ENCODE measurements around the gene KRT83.
"Not testable (repeated sequence)": the region's sequence is repeated elsewhere in the genome, so short reads cannot be mapped to it uniquely, and the experiment has no call there.

The KRT83 gene

GRCh38 chr12:52353766-52354165 is 32.6 kb upstream of the KRT83 start:
- DNase-seq (ENCODE audit: low spot score), result no peak

- no peak for DNase-seq (ENCODE audit: low spot score)
These were observed 31.8 kb upstream of the KRT83 start for GRCh38 chr12:52352951-52353350.

GRCh38 chr12:52351196-52352059 is 30.2 kb upstream of the KRT83 start:
- no peak for DNase-seq (ENCODE audit: low spot score)

DNA sequence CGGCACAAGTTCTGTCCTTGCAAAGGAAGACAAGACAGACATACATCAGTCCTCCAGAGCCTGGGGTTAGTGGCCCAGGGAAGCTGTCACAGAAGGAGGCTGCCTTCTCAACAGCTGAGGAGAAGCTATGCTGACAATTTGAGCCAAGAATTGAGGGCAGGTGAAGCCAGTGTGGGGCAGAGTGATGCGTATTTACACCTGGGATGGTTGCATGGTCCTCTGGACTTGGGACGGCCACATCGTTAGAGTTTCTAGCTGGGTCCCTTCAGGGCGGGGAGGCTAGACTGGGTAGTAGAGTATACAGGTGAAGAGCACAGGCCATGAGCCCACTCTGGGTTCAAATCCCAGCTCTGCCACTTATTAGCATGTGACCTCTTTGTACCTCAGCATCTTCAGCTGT is 29.6 kb upstream of the KRT83 start:
- DNase-seq (ENCODE audit: low spot score), result no peak

GRCh38 chr12:52350021-52350620 is 28.9 kb upstream of the KRT83 start:
- no peak for DNase-seq (ENCODE audit: low spot score)

DNA sequence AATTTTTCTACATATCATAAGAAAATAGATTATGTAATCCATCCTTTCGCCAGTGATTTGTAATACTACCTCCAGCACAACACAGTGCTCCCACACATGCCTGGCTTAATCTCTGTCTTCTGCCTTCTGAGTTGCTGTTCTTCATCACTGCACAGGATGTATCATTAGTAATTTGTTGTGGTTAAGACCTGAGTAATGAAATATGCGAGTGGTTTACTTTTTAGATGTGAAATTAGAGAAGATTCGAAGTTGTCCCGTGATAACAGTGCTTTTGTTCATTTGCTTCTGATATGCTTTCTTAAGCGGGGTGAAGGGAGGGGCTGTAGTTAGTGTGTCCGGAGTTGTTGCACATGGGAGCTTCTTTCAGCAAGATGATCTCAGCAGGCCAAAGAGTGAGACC is 28.0 kb upstream of the KRT83 start:
- DNase-seq (ENCODE audit: low spot score), result no peak

DNA sequence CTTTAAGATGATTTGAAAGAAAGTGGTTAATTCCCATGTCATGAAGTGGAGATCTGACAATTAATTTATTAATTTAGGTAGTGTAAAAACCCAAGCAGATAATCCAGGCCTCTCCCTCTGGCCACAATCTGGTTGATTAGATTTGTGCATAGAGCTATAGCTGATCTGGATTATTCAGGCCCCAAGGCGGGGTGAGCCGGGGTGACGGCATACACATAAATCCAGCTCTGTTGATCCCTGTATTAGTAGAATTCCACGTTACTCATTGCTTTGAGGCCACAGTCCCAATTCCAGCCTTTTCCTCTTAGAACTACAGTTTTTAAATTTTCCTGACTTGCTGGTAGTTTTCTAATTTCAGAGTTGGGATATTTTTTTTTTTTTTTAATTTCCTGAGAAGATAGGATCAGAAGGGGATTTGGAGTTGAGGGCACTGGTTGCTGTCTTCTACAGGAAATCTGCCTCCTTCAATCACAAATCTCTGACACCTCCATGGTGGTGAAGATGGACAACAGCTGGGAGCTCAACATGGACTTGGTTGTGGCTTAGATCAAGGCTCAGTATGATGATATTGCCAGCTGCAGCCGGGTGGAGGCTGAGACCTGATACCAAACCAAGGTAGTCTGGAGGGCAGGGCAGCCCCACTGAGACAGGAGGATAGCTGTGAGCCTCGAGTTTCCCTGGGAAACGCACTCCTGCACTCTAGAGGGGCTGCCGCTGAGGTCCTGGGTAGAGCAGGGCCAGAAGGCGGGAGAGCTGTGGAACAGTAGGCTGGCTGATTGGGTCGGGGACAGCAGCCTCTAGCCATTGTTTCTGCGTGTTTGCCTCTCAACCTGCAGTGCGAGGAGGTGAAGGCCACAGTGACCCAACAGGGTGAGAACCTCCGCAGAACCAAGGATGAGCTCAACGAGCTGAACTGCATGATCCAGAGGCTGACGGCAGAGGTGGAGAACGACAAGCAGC is 26.6 kb upstream of the KRT83 start:
- no peak for DNase-seq (ENCODE audit: low spot score)

DNA sequence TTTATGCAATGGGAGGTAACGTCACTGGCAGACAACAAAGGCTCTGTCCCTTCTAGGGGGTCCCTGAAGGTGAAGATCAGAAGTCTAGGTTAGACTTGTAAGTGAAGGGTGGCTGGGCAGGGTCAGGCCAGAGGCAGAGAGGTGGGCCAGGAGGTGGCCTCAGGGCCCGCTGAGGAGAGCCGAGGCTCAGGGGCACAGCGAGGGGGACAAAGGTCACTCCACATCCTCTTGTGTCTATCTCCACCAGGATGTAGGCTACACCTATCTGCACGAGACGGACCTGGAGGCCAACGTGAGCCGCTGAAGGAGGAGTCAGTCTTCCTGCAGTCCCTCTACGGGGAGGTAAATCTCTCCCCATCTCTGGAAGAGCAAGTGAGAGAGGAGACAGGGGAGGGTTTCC is 25.8 kb upstream of the KRT83 start:
- no peak for DNase-seq (ENCODE audit: low spot score)

- DNase-seq (ENCODE audit: low spot score), result no peak
These were observed 25.4 kb upstream of the KRT83 start for GRCh38 chr12:52346593-52346992.

- DNase-seq (ENCODE audit: low spot score), result not testable (repeated sequence)
These were observed 23.8 kb upstream of the KRT83 start for GRCh38 chr12:52345041-52345440.

GRCh38 chr12:52344111-52344510 is 22.9 kb upstream of the KRT83 start:
- DNase-seq (ENCODE audit: low spot score), result no peak

DNA sequence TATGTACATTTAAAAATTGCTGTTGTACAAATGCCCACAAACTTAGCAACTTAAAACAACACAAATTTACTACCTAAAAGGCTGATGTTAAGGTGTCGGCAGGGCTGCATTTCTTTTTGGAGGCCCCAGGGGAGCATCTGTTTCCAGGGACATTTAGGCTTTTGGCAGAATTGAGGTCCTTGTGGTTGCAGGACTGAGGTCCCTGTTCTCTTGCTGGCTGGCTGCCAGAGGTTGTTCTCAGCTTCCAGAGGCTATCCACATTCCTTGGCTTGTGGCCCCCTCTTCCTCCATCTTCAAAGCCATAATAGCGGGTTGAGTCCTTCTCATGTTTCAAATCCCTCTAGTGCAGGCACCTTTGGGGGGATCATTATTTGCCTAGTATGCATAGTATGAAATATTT is 22.4 kb upstream of the KRT83 start:
- DNase-seq (ENCODE audit: low spot score), result no peak

DNA sequence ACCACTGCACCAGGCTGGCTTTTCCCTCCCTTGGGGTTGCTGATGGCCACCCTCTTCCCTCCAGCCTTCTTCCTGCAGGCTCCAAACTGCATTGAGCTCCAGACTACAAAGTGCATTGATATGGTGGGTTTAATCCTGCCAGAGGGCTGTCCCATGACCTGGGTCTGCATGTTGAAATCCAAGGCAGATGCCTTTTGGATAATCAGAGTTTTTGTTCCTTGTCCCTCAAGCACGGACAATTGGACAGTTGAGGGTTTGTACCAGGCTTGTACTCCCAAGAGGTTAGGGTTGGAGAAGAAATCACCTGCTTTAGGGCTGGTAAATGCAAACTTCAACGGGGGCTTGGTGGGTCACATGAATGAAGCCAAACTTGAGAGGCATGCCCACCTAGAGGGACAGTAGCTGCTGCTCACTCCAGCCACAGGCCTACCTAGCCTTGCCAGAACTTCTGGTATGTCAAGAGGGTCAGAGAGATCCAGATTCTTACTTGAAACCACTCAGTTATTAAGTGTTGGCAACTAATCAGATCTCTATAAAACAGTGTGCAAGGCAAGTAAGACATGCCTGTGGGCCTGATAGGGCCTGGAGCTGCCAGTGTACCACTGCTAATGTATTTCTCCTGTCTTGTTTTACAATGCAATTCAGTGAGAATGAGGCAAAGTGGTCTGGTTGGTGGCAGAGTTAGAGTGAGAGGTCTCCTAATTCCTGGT is 21.7 kb upstream of the KRT83 start:
- DNase-seq (ENCODE audit: low spot score), result no peak

- DNase-seq (ENCODE audit: low spot score), result no peak
These were observed 19.9 kb upstream of the KRT83 start for GRCh38 chr12:52341066-52341580.

DNA sequence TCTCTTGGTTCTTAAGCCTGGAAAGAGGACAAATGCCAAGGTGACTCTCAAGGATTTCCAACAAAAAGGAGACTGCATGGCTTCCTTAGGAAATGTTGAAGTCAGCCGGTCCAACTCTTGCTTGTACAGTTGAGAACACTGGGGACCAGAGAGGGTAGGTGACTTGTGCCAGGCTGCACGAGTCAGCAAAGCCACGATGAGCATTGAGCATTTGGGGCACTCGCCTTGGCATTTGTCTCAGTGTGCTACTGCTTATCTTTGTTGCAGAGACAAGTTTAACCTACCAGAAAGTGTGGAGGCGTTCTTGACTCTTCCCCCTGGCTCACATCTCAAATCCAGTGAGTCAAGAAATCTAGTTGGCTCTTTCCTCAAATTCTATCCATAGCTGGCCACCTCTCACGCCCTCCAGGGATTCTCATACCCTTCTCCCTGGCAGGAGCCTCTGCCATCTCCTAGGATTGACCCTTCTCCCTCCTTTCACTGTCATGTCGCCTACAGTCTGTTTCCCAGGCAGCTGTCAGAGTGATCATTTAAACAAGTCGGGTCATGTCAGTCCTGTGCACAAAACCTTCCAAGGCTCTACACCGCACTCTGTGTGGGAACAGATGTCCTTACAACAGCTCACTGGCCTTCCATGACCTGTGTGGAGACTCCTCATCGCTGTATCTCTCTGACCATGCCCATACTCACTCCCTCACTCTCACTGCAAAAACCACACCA is 17.2 kb upstream of the KRT83 start:
- DNase-seq (ENCODE audit: low spot score), result no peak

GRCh38 chr12:52337054-52337453 is 15.9 kb upstream of the KRT83 start:
- DNase-seq (ENCODE audit: low spot score), result no peak

DNA sequence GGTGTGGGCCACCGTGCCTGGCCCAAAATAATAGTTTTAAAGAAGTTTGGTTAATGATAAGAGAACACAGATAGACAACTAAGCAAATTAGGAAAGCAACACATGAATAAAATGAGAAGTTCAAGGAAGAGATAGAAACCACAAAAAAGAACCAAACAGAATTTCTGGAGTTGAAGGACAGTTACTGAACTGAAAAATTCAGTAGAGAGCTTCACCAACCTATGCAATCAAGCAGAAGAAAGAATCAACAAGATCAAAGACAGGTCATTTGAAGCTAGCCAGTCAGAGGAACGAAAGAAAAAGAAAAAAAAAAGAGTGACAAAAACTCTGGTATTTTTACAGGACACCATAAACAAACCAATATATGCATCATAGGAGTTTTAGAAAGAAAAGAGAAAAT is 15.4 kb upstream of the KRT83 start:
- no peak for DNase-seq (ENCODE audit: low spot score)

DNA sequence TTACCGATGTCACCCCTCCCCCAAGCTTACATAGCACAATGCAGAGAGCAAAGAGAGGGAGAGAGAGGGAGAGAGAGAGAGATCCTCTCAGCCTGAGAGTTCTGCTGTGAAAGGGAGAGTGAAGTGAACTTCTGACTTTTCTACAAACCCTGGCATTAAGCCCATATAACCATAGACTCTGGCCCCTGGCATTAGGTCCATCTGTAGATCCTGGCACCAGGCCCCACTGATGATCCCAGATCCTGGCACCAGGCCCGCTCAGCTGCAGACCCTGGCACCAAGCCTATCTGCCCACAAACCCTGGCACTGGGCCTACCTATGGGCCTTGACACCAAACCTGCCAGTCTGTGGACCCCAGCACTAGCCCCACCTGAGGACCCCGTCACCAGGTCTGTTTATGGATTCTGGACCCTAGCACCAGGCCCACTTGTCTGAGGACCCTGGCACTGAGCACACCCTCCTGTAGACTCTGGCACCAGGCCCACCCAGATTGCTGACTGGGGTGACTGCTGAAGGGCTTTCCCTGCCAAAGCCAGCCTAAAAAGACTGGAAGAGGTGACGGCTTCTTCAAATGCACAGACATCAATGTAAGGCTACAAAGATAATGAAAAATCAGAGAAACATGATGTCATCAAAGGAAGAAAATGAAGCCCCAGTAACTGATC is 14.5 kb upstream of the KRT83 start:
- no peak for DNase-seq (ENCODE audit: low spot score)

GRCh38 chr12:52334185-52334584 is 13.0 kb upstream of the KRT83 start:
- no peak for DNase-seq (ENCODE audit: low spot score)

DNA sequence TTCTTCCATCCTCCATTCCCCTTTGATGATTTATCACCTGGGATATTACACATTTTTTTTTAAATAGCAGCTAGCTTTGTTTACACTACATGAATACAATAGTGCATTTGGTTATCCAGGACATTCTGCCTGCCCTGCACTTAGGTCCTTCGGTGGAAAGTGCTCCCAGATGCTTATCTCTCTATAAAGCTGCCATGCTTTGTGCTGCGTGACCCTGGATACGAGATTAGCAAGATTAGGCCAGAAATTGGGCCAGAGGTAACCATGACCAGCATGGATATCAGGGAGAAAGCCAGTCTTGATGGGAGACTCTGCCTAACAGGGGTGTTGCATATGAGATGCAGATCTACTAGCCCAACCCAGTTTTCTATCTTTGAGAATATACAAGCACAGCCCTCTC is 12.1 kb upstream of the KRT83 start:
- DNase-seq (ENCODE audit: low spot score), result no peak

- DNase-seq (ENCODE audit: low spot score), result no peak
These were observed 11.2 kb upstream of the KRT83 start for GRCh38 chr12:52332381-52332780.
